ENCODE measurements around the gene TOP1.

Gene TOP1

DNA sequence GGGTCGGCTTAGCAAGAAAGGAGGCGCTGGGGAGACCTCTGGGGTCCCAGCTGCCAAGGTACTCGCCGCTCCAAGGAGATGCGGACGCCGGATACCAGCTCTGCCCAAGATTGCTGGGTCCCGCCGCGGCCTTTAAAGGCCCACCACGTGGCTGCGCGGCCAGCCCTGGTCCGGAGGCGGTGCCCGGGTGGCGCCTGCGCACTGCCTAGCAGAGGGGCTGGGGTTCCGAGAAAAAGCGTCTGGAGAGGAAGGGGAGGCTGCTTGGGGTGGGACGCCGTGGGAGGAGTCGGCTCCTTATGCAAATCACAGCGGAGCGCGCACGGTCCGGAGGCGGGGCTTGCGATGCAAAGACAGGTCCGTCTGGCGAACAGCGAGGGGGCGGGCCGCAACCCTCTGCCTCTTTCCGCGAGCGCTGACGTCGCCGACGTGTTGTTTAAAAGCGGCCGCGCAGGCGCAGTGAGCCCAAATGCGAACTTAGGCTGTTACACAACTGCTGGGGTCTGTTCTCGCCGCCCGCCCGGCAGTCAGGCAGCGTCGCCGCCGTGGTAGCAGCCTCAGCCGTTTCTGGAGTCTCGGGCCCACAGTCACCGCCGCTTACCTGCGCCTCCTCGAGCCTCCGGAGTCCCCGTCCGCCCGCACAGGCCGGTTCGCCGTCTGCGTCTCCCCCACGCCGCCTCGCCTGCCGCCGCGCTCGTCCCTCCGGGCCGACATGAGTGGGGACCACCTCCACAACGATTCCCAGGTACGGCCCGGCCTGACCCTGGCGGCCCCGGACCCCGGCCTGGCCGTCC, at the start of gene TOP1:
Gene TOP1, plus strand, starts transcription at position 464 of the 791 bp plus-strand sequence. Its CDS starts 246 bp downstream, at position 710.
- H3K9me3 ChIP-seq (ENCODE audit: insufficient read depth, low read length, severe bottlenecking), result no peaks in the 10 kb centered on the region
- peak; percentile 100 for DNase-seq
- TF ChIP-seq, protein P1, sequence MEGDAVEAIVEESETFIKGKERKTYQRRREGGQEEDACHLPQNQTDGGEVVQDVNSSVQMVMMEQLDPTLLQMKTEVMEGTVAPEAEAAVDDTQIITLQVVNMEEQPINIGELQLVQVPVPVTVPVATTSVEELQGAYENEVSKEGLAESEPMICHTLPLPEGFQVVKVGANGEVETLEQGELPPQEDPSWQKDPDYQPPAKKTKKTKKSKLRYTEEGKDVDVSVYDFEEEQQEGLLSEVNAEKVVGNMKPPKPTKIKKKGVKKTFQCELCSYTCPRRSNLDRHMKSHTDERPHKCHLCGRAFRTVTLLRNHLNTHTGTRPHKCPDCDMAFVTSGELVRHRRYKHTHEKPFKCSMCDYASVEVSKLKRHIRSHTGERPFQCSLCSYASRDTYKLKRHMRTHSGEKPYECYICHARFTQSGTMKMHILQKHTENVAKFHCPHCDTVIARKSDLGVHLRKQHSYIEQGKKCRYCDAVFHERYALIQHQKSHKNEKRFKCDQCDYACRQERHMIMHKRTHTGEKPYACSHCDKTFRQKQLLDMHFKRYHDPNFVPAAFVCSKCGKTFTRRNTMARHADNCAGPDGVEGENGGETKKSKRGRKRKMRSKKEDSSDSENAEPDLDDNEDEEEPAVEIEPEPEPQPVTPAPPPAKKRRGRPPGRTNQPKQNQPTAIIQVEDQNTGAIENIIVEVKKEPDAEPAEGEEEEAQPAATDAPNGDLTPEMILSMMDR (IDR thresholded peaks at IDR 0.05; ENCODE audit: borderline replicate concordance, extremely low read depth, low read length, poor library complexity, severe bottlenecking), result peak; percentile 8
- TF ChIP-seq EZH2 (IDR thresholded peaks at IDR 0.05; ENCODE audit: borderline replicate concordance, low read depth, low read length, severe bottlenecking), result no peak
- peak within 1 kb of the TSS; percentile 83 for H3K4me2 ChIP-seq (ENCODE audit: insufficient read depth, low read length)
- H3K4me1 ChIP-seq (ENCODE audit: insufficient read depth, low read length), result peaks cover 48% of the 10 kb centered on the region
- ATAC-seq (ENCODE audit: insufficient read depth, low read depth), result peak; percentile 92
- H3K36me3 ChIP-seq (ENCODE audit: insufficient read depth, low read length), result peaks cover 32% of the 10 kb centered on the region
- H4K20me1 ChIP-seq (ENCODE audit: insufficient read depth, low read length), result peaks cover 29% of the 10 kb centered on the region
- peak within 1 kb of the TSS; percentile 71 to 85 for H3K4me3 ChIP-seq (ENCODE audit: low read depth in 1 of 2, low read length in 2 of 2)
- H3K9ac ChIP-seq (ENCODE audit: low read depth, low read length), result peak within 1 kb of the TSS; percentile 89
- no peaks in the 10 kb centered on the region for H3K27me3 ChIP-seq (ENCODE audit: insufficient read depth, low read length, poor library complexity)
- H3K27ac ChIP-seq (ENCODE audit: low read length), result peak within 1 kb of the TSS; percentile 94
- peaks cover 57% of the 10 kb centered on the region for H3K79me2 ChIP-seq (ENCODE audit: insufficient read depth, low read length)
- H2AFZ ChIP-seq (ENCODE audit: low read depth, low read length), result peak within 1 kb of the TSS; percentile 70

DNA sequence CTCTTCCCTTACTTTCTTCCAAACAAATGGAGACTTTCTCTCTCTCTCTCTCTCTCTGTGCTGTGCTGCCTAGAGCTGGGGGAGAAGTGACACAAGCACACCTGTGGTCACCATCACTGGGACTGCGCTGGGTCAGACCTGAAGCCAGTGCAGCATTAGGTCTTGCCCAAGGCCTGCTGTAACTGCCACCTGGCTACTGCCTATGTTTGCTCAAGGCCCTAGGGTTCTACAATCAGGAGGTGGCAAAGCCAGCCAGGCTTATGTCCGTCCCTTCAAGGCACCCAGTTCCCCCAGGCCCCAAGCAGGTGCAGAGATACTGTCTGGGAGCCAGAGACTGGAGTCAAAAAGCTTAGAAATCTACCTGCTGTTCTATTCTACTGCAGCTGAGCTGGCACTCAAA, 49.4 kb upstream of the TOP1 start:
- H3K4me2 ChIP-seq (ENCODE audit: insufficient read depth, low read length), result no peak overlapping the region
- H3K36me3 ChIP-seq (ENCODE audit: insufficient read depth, low read length), result no peaks in the 10 kb centered on the region
- H3K9me3 ChIP-seq (ENCODE audit: insufficient read depth, low read length, severe bottlenecking), result peaks cover 19% of the 10 kb centered on the region
- no peaks in the 10 kb centered on the region for H3K4me1 ChIP-seq (ENCODE audit: insufficient read depth, low read length)
- TF ChIP-seq, protein P1 (IDR thresholded peaks at IDR 0.05; ENCODE audit: borderline replicate concordance, extremely low read depth, low read length, poor library complexity, severe bottlenecking), result no peak
- TF ChIP-seq EZH2 (IDR thresholded peaks at IDR 0.05; ENCODE audit: borderline replicate concordance, low read depth, low read length, severe bottlenecking), result no peak
- no peak overlapping the region for H2AFZ ChIP-seq (ENCODE audit: low read depth, low read length)
- H4K20me1 ChIP-seq (ENCODE audit: insufficient read depth, low read length), result no peaks in the 10 kb centered on the region
- no peak for DNase-seq
- no peak overlapping the region for H3K9ac ChIP-seq (ENCODE audit: low read depth, low read length)
- no peaks in the 10 kb centered on the region for H3K27me3 ChIP-seq (ENCODE audit: insufficient read depth, low read length, poor library complexity)
- H3K79me2 ChIP-seq (ENCODE audit: insufficient read depth, low read length), result no peaks in the 10 kb centered on the region
- H3K27ac ChIP-seq (ENCODE audit: low read length), result no peak overlapping the region
- H3K4me3 ChIP-seq (ENCODE audit: low read depth in 1 of 2, low read length in 2 of 2), result no peak overlapping the region
- no peak for ATAC-seq (ENCODE audit: insufficient read depth, low read depth)

DNA sequence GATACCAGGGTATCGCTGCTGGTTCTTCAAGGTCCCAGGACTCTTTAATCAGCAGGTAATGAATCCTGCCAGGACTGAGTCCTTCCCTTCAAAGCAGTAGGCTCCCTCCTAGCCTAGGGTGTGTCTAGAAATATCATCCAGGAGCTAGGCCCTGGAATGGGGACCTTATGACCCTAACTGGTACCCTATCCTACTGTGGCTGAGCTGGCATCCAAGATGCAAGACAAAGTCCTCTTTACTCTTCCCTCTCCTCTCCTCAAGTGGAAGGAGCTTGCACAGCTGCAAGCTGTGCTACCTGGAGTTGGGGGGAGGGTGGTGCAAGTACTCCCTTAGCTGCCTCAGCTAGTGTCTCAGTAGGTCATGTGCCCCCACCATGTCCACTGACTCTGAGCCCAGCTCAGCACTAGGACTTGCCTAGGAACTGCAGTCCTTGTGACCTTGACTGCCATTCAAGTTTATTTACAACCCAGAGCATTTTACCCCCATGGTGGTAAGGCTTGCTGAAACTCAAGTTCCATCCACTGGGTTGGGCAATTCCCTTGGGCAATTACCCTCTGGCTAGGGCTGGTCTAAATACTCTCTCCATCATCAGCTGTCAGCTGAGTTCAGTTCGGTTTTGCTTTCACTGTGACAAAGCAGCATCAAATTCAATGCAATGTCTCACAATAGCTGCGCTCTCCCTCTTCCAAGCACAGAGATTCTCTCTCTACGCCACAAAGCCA, 48.4 kb upstream of the TOP1 start:
- DNase-seq (no peak), ATAC-seq (ENCODE audit: insufficient read depth, low read depth) (no peak)
- no peaks in the 10 kb centered on the region for H3K79me2 ChIP-seq (ENCODE audit: insufficient read depth, low read length)
- H2AFZ ChIP-seq (ENCODE audit: low read depth, low read length), result no peak overlapping the region
- H3K27ac ChIP-seq (ENCODE audit: low read length), result no peak overlapping the region
- H3K4me3 ChIP-seq (ENCODE audit: low read depth in 1 of 2, low read length in 2 of 2), result no peak overlapping the region
- no peaks in the 10 kb centered on the region for H4K20me1 ChIP-seq (ENCODE audit: insufficient read depth, low read length)
- H3K36me3 ChIP-seq (ENCODE audit: insufficient read depth, low read length), result no peaks in the 10 kb centered on the region
- no peak overlapping the region for H3K9ac ChIP-seq (ENCODE audit: low read depth, low read length)
- no peak overlapping the region for H3K4me2 ChIP-seq (ENCODE audit: insufficient read depth, low read length)
- H3K4me1 ChIP-seq (ENCODE audit: insufficient read depth, low read length), result no peaks in the 10 kb centered on the region
- TF ChIP-seq, protein P1 (IDR thresholded peaks at IDR 0.05; ENCODE audit: borderline replicate concordance, extremely low read depth, low read length, poor library complexity, severe bottlenecking), result no peak
- no peak for TF ChIP-seq EZH2 (IDR thresholded peaks at IDR 0.05; ENCODE audit: borderline replicate concordance, low read depth, low read length, severe bottlenecking)
- no peaks in the 10 kb centered on the region for H3K27me3 ChIP-seq (ENCODE audit: insufficient read depth, low read length, poor library complexity)
- H3K9me3 ChIP-seq (ENCODE audit: insufficient read depth, low read length, severe bottlenecking), result peaks cover 19% of the 10 kb centered on the region
